HTR-8/SVneo (cell line): Measurements from ENCODE around the gene SLC8A3.

Experiments
- DNase-seq: peaks from one replicate; pipeline ENCODE4 v3.0.0; 2011; ENCODE audit warnings: low spot score, mixed read lengths; ENCODE audit not compliant: insufficient read length
- FAIRE-seq: peaks from 2 replicates; lab custom pipeline; 2011; peaks lifted over from hg19 to GRCh38; lab: Jason Lieb, UNC

Gene SLC8A3

GRCh38 chr14:70130482-70130881 lies 58.3 kb downstream of the SLC8A3 start:
- DNase-seq (no peak), FAIRE-seq (peak; percentile 46)

- FAIRE-seq: peak; percentile 60
- no peak for DNase-seq
These were observed 61.6 kb downstream of the SLC8A3 start for GRCh38 chr14:70127186-70127585.

- no peak for FAIRE-seq
These were observed 65.0 kb downstream of the SLC8A3 start for GRCh38 chr14:70123796-70124195.

GRCh38 chr14:70121521-70121920 lies 67.2 kb downstream of the SLC8A3 start:
- DNase-seq: no peak
- FAIRE-seq: no peak

More at GRCh38 chr14:70123796-70124195, 65.0 kb downstream of the SLC8A3 start:
- DNase-seq: no peak

- no peak for FAIRE-seq
These were observed 70.7 kb downstream of the SLC8A3 start for GRCh38 chr14:70118064-70118463.

GRCh38 chr14:70116278-70116677 lies 72.5 kb downstream of the SLC8A3 start:
- no peak for DNase-seq
- peak; percentile 72 for FAIRE-seq

More at GRCh38 chr14:70118064-70118463, 70.7 kb downstream of the SLC8A3 start:
- DNase-seq: no peak

GRCh38 chr14:70114621-70115156 lies 74.1 kb downstream of the SLC8A3 start:
- DNase-seq (no peak), FAIRE-seq (peak; percentile 9)

- FAIRE-seq: peak; percentile 58
These were observed 75.5 kb downstream of the SLC8A3 start for GRCh38 chr14:70113211-70113610.

GRCh38 chr14:70108419-70108818 lies 80.3 kb downstream of the SLC8A3 start:
- DNase-seq (no peak), FAIRE-seq (no peak)

More at GRCh38 chr14:70113211-70113610, 75.5 kb downstream of the SLC8A3 start:
- DNase-seq: no peak

- DNase-seq: no peak
- peak; percentile 9 for FAIRE-seq
These were observed 81.4 kb downstream of the SLC8A3 start for GRCh38 chr14:70107309-70107708.

- DNase-seq (no peak), FAIRE-seq (peak; percentile 33)
These were observed 88.7 kb downstream of the SLC8A3 start for GRCh38 chr14:70100071-70100470.

GRCh38 chr14:70098250-70098809 lies 90.4 kb downstream of the SLC8A3 start:
- FAIRE-seq (no peak), DNase-seq (no peak)

- FAIRE-seq (peak; percentile 88), DNase-seq (no peak)
These were observed 91.0 kb downstream of the SLC8A3 start for GRCh38 chr14:70097576-70098249.

- DNase-seq (peak; percentile 64), FAIRE-seq (peak; percentile 80)
These were observed 91.9 kb downstream of the SLC8A3 start for GRCh38 chr14:70096866-70097265.

- no peak for DNase-seq
- peak; percentile 79 for FAIRE-seq
These were observed 94.1 kb downstream of the SLC8A3 start for GRCh38 chr14:70094631-70095030.

- no peak for FAIRE-seq
These were observed 94.6 kb downstream of the SLC8A3 start for GRCh38 chr14:70094106-70094505.

GRCh38 chr14:70093156-70093555 lies 95.6 kb downstream of the SLC8A3 start:
- FAIRE-seq (no peak), DNase-seq (no peak)

More at GRCh38 chr14:70094106-70094505, 94.6 kb downstream of the SLC8A3 start:
- no peak for DNase-seq

GRCh38 chr14:70087380-70087697 lies 101.4 kb downstream of the SLC8A3 start:
- no peak for FAIRE-seq

GRCh38 chr14:70086685-70087379 lies 101.9 kb downstream of the SLC8A3 start:
- FAIRE-seq: peak; percentile 87
- peak; percentile 53 for DNase-seq

More at GRCh38 chr14:70087380-70087697, 101.4 kb downstream of the SLC8A3 start:
- DNase-seq: no peak

- peak; percentile 67 for FAIRE-seq
- no peak for DNase-seq
These were observed 104.5 kb downstream of the SLC8A3 start for GRCh38 chr14:70084226-70084625.

- peak; percentile 54 for FAIRE-seq
- DNase-seq: no peak
These were observed 106.4 kb downstream of the SLC8A3 start for GRCh38 chr14:70082394-70082793.
